ENCODE results near the gene EIF5AL1. TPM values are rescaled to one million over a fixed set of nuclear protein-coding genes. Genes with fewer than 3 reads are reported as not detected.
A peak's percentile ranks its signal among the peaks of the same experiment; 100 is the strongest.

The EIF5AL1 gene
- total and polyA plus RNA-seq, 2 donors (not counting 1 experiment from before 2014, with no cell fraction given), result 0.76 to 1.7 TPM

GRCh38 chr10:79484476-79484875 lies 27.9 kb upstream of the EIF5AL1 start:
- DNase-seq (no peak), ATAC-seq (ENCODE audit: low read depth) (no peak)
- Histone ChIP-seq H4K20me1 (ENCODE audit: control insufficient read depth, insufficient read depth, low read length, poor library complexity, severe bottlenecking) (no peaks in the 10 kb centered on the region), H3K27me3 (replicated peaks in 1 of 4; ENCODE audit: control extremely low read depth in 1 of 4, control insufficient read depth in 3 of 4, insufficient read depth in 4 of 4, low read length in 3 of 4) (no peaks in the 10 kb centered on the region), H2AFZ (ENCODE audit: insufficient read depth, low read depth, low read length, poor library complexity, severe bottlenecking) (no peak overlapping the region), H3K9me3 (ENCODE audit: control extremely low read depth in 1 of 3, control insufficient read depth in 2 of 3, insufficient read depth in 1 of 3, low read length in 2 of 3) (peaks cover 0 to 2% (median 0%) of the 10 kb centered on the region in 3 donors), H3K36me3 (replicated peaks in 1 of 2; ENCODE audit: control extremely low read depth in 1 of 2, control insufficient read depth in 1 of 2, extremely low read depth in 1 of 2, insufficient read depth in 2 of 2, low read length in 1 of 2) (no peaks in the 10 kb centered on the region), H3K9ac (ENCODE audit: low read length) (no peak overlapping the region), H3K4me2 (replicated peaks; ENCODE audit: low read depth, low read length, poor library complexity, severe bottlenecking) (no peak overlapping the region), H3K79me2 (ENCODE audit: control insufficient read depth, insufficient read depth, low read length) (no peaks in the 10 kb centered on the region), H3K4me3 (ENCODE audit: control extremely low read depth in 1 of 5, extremely low read depth in 1 of 5, insufficient read depth in 1 of 5, low read depth in 2 of 5, low read length in 4 of 5) (no peak overlapping the region), H3K27ac (ENCODE audit: low read length in 2 of 2) (no peak overlapping the region), H3K4me1 (ENCODE audit: control insufficient read depth in 2 of 2, insufficient read depth in 2 of 2, low read length in 2 of 2) (no peaks in the 10 kb centered on the region)
- TF ChIP-seq EZH2 (IDR thresholded peaks at IDR 0.05; ENCODE audit: borderline replicate concordance, insufficient read depth, low read depth, low read length, poor library complexity, severe bottlenecking) (no peak), CTCF (IDR thresholded peaks at IDR 0.05) (no peak)
- Mint-ChIP-seq H3K27ac (no peak overlapping the region), H3K4me1 (no peaks in the 10 kb centered on the region), H3K27me3 (peaks cover 10% of the 10 kb centered on the region), H3K9me3 (ENCODE audit: insufficient read depth) (no peaks in the 10 kb centered on the region), H3K4me3 (no peak overlapping the region)
- ChIA-PET POLR2A (interaction anchor here (0.7 kb wide), 1 partner anchor 253 kb away, joined by 4 read pairs; no protein-coding TSS in a partner anchor), CTCF (interaction anchor here (9.3 kb wide), 1 partner anchor 110 kb away, joined by 124 read pairs; no protein-coding TSS in a partner anchor)
- WGBS (ENCODE audit: insufficient coverage), result 69% methylated on average over 1 of the region's 6 CpGs
- intact Hi-C loops (cut with micrococcal nuclease), result no loop called here

GRCh38 chr10:79487296-79488194 lies 24.8 kb upstream of the EIF5AL1 start:
- H2AFZ ChIP-seq (ENCODE audit: insufficient read depth, low read depth, low read length, poor library complexity, severe bottlenecking), result no peak overlapping the region
- ChIA-PET CTCF (interaction anchor here (0.7 to 9.3 kb wide), 13 partner anchors 8 to 274 kb away, joined by 3 to 124 read pairs (median 4); no protein-coding TSS in a partner anchor), POLR2A (no interaction called here)
- 65% methylated on average over 6 of the region's 10 CpGs for WGBS (ENCODE audit: insufficient coverage)
- Mint-ChIP-seq H3K4me3 (no peak overlapping the region), H3K9me3 (ENCODE audit: insufficient read depth) (no peaks in the 10 kb centered on the region), H3K4me1 (no peaks in the 10 kb centered on the region), H3K27me3 (peaks cover 7% of the 10 kb centered on the region), H3K27ac (no peak overlapping the region)
- no peak overlapping the region for H3K9ac ChIP-seq (ENCODE audit: low read length)
- H4K20me1 ChIP-seq (ENCODE audit: control insufficient read depth, insufficient read depth, low read length, poor library complexity, severe bottlenecking), result no peaks in the 10 kb centered on the region
- TF ChIP-seq CTCF (IDR thresholded peaks at IDR 0.05) (peak; percentile 67), EZH2 (IDR thresholded peaks at IDR 0.05; ENCODE audit: borderline replicate concordance, insufficient read depth, low read depth, low read length, poor library complexity, severe bottlenecking) (no peak)
- intact Hi-C loops (cut with micrococcal nuclease), result loop anchor here (1.0 kb wide), 2 partner anchors 87 to 113 kb away; no protein-coding TSS in a partner anchor
- no peaks in the 10 kb centered on the region for H3K9me3 ChIP-seq (ENCODE audit: control extremely low read depth in 1 of 3, control insufficient read depth in 2 of 3, insufficient read depth in 1 of 3, low read length in 2 of 3)
- no peaks in the 10 kb centered on the region for H3K27me3 ChIP-seq (replicated peaks in 1 of 4; ENCODE audit: control extremely low read depth in 1 of 4, control insufficient read depth in 3 of 4, insufficient read depth in 4 of 4, low read length in 3 of 4)
- no peaks in the 10 kb centered on the region for H3K4me1 ChIP-seq (ENCODE audit: control insufficient read depth in 2 of 2, insufficient read depth in 2 of 2, low read length in 2 of 2)
- DNase-seq, result peak; percentile 58
- H3K36me3 ChIP-seq (replicated peaks in 1 of 2; ENCODE audit: control extremely low read depth in 1 of 2, control insufficient read depth in 1 of 2, extremely low read depth in 1 of 2, insufficient read depth in 2 of 2, low read length in 1 of 2), result no peaks in the 10 kb centered on the region
- no peak overlapping the region for H3K4me3 ChIP-seq (ENCODE audit: control extremely low read depth in 1 of 5, extremely low read depth in 1 of 5, insufficient read depth in 1 of 5, low read depth in 2 of 5, low read length in 4 of 5)
- no peak overlapping the region for H3K27ac ChIP-seq (ENCODE audit: low read length in 2 of 2)
- H3K79me2 ChIP-seq (ENCODE audit: control insufficient read depth, insufficient read depth, low read length), result no peaks in the 10 kb centered on the region
- no peak overlapping the region for H3K4me2 ChIP-seq (replicated peaks; ENCODE audit: low read depth, low read length, poor library complexity, severe bottlenecking)
- ATAC-seq (ENCODE audit: low read depth), result peak; percentile 65
